HL-60 (cell line): Measurements from ENCODE around the gene ONECUT2.

Experiments used
- DNase-seq, 2 experiments: peaks; one replicate each; pipeline ENCODE4 v3.0.0-alpha.2; 2010 to 2020; ENCODE audit warnings: low read depth in 1 of 2, low spot score in 1 of 2
- H3K27ac ChIP-seq: fragments of 250-450 bp; sonication (Bioruptor Pico); replicated peaks from 2 replicates; pipeline ENCODE4 v1.5.1; 2020; ENCODE audit warnings: mild to moderate bottlenecking, moderate library complexity
- H3K27me3 ChIP-seq: fragments of 250-450 bp; sonication (Bioruptor Pico); 2 replicates; pipeline ENCODE4 v1.5.1; 2021; ENCODE audit warnings: mild to moderate bottlenecking, moderate library complexity; ENCODE audit not compliant: insufficient read depth, poor library complexity, severe bottlenecking
- H3K4me3 ChIP-seq: replicated peaks from 2 replicates; pipeline ENCODE4 v1.5.1; 2011; ENCODE audit warnings: mild to moderate bottlenecking, control low read depth, low read length; ENCODE audit not compliant: insufficient read depth
- GABPA ChIP-seq: IDR thresholded peaks from 2 replicates; pipeline ENCODE4 v1.6.1; 2012; ENCODE audit warnings: low read depth
- POLR2AphosphoS5 ChIP-seq: IDR thresholded peaks from 2 replicates; pipeline ENCODE4 v1.6.1; 2012; ENCODE audit warnings: low read depth
- REST ChIP-seq: IDR thresholded peaks from 2 replicates; pipeline ENCODE4 v1.6.1; 2012; ENCODE audit warnings: low read depth; ENCODE audit not compliant: insufficient replicate concordance
- SPI1 ChIP-seq: IDR thresholded peaks from 2 replicates; pipeline ENCODE4 v1.6.1; 2012; ENCODE audit warnings: low read depth, mild to moderate bottlenecking, borderline replicate concordance
- TF ChIP-seq, protein P1 (sequence below): IDR thresholded peaks from one replicate; pipeline ENCODE4 v1.5.1; 2011; ENCODE audit warnings: low read length, control low read depth, inconsistent platforms; ENCODE audit not compliant: insufficient read depth

Gene ONECUT2

GRCh38 chr18:57502624-57503023 lies 67.5 kb downstream of the ONECUT2 start:
- no peak for DNase-seq
- Histone ChIP-seq H3K4me3 (no peak overlapping the region), H3K27me3 (peaks cover 8% of the 10 kb centered on the region), H3K27ac (no peak overlapping the region)
- no peak for TF ChIP-seq POLR2AphosphoS5
- TF ChIP-seq, protein P1, sequence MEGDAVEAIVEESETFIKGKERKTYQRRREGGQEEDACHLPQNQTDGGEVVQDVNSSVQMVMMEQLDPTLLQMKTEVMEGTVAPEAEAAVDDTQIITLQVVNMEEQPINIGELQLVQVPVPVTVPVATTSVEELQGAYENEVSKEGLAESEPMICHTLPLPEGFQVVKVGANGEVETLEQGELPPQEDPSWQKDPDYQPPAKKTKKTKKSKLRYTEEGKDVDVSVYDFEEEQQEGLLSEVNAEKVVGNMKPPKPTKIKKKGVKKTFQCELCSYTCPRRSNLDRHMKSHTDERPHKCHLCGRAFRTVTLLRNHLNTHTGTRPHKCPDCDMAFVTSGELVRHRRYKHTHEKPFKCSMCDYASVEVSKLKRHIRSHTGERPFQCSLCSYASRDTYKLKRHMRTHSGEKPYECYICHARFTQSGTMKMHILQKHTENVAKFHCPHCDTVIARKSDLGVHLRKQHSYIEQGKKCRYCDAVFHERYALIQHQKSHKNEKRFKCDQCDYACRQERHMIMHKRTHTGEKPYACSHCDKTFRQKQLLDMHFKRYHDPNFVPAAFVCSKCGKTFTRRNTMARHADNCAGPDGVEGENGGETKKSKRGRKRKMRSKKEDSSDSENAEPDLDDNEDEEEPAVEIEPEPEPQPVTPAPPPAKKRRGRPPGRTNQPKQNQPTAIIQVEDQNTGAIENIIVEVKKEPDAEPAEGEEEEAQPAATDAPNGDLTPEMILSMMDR = no peak
- no peak for TF ChIP-seq REST
- no peak for TF ChIP-seq GABPA
- TF ChIP-seq SPI1 = no peak

DNA sequence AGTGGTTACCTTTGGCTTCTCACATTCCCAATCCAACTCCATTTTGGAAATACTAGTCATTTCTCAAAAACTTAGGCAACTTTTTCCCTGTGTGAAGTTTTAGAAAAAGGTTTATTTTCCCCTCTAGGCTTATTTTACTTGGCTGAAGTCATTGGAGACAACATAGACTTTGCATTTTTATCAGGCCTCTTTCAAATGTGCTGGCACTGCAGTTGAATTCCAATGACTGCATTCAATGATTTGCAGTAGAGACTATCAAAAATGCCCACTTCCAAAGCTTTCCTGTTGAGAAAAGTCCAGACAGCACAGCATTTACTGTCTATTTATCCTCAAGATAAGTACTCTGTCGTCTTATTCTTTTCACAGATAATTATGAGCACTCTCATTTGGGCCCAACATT lies 70.1 kb downstream of the ONECUT2 start:
- DNase-seq = no peak
- Histone ChIP-seq H3K27ac (no peak overlapping the region), H3K4me3 (no peak overlapping the region), H3K27me3 (peaks cover 8% of the 10 kb centered on the region)
- TF ChIP-seq GABPA = no peak
- TF ChIP-seq REST = no peak
- no peak for TF ChIP-seq POLR2AphosphoS5
- TF ChIP-seq, protein P1 = no peak
- no peak for TF ChIP-seq SPI1

GRCh38 chr18:57516056-57516455 lies 80.9 kb downstream of the ONECUT2 start:
- no peak overlapping the region for H3K4me3 ChIP-seq
- no peak for TF ChIP-seq POLR2AphosphoS5
- DNase-seq = peak in 1 of 2 experiments; percentile 45
- no peaks in the 10 kb centered on the region for H3K27me3 ChIP-seq
- H3K27ac ChIP-seq = no peak overlapping the region

DNA sequence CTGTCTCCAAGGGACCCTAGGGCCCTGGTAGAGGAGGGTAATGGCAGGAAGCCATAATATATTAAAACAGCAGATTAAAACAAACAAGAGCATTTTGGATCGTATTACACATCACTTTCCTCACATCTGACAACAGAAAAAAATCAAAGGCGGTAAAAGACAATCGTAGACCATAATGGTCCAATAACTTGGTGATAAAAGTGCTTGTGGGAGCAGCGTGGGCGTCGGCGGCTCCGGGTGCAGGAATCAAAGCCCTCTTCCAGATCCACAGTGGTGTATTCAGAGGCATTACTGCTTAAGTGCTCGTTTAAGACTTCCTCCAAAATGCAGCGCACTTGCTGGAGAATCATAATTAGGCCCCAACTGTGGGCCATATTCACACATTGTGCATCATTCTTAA lies 83.4 kb downstream of the ONECUT2 start:
- DNase-seq = no peak
- H3K27ac ChIP-seq = no peak overlapping the region
- no peaks in the 10 kb centered on the region for H3K27me3 ChIP-seq
- TF ChIP-seq, protein P1 = no peak
- TF ChIP-seq REST (no peak), POLR2AphosphoS5 (no peak), SPI1 (no peak), GABPA (no peak)
- H3K4me3 ChIP-seq = no peak overlapping the region
